Measurements from ENCODE around the gene SH2D7.

DNA sequence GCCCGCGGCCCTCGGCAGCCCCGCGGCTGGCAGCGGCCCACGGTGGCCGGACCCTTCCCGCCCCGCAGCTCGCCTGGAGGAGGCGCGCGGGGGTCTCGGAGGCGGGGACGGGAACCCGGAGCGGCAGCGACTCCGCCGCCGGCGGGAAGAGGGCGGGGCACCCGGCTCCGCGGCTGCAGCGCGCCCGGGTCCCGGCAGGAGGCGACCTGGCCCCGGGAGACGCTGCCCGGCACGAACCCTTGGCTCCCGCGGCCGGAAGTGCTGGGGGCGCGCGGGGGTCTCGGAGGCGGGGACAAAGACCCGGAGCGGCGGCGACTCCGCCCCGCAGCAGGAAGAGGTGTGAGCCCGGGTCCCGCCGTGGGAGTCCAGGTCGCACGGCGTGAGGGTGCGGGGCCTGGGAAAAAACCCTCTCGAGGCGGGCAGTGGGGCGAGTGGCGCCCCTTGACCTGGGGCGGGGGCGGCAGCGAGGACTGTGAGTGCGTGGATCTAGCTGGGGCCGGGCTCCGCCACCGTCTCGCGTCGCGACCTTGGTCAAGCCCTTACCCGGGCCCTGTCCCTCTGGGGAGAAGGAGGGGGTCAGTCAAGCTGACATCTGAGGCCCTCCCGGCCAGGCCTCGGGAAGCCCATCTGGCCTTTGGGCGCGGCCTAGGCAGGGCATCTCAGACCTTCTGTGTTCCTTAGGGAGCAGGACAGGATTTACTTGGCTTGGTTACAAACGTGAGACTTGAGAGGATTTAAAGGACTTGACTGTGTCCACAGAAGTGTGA lies 39.1 kb downstream of the SH2D7 start, which contains the start of gene CIB2:
- TF ChIP-seq CTCF (conservative IDR thresholded peaks at IDR 0.05; ENCODE audit: low read depth, low read length) (peak; percentile 47; the same call in 1 of the 2 replicates), EZH2 (IDR thresholded peaks at IDR 0.05; ENCODE audit: borderline replicate concordance, low read depth, low read length, poor library complexity, severe bottlenecking) (no peak)
